ENCODE measurements around the gene DENND6A.

GRCh38 chr3:57647292-57647940 is 45.5 kb downstream of the DENND6A start:
- no peak for TF ChIP-seq CTCF (IDR thresholded peaks at IDR 0.05; ENCODE audit: low read length)
- no peak for TF ChIP-seq EZH2 (optimal IDR thresholded peaks at IDR 0.05; ENCODE audit: low read depth, low read length)

Measured in MM.1S (cell line).